Measurements from ENCODE around the gene KIF21B.
"Not testable (repeated sequence)": the region's sequence is repeated elsewhere in the genome, so short reads cannot be mapped to it uniquely, and the experiment has no call there.

The KIF21B gene

DNA sequence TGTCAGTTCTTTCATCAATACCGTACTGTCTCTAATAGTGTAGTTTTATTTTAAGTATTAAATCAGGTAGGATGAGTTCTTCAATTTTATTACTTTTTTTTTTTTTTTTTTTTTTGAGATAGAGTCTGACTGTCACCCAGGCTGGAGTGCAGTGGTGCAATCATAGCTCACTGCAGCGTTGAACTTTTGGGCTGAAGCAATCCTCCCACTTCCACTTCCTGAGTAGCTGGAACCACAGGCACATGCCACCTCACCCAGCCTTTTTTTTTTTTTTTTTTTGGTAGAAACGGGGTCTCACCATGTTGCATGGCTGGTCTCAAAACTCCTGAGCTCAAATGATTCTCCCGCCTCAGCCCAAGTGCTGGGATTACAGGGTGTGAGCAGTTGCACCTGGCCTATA is 84.6 kb downstream of the KIF21B start:
- DNase-seq (ENCODE audit: low spot score), result peak; percentile 4

DNA sequence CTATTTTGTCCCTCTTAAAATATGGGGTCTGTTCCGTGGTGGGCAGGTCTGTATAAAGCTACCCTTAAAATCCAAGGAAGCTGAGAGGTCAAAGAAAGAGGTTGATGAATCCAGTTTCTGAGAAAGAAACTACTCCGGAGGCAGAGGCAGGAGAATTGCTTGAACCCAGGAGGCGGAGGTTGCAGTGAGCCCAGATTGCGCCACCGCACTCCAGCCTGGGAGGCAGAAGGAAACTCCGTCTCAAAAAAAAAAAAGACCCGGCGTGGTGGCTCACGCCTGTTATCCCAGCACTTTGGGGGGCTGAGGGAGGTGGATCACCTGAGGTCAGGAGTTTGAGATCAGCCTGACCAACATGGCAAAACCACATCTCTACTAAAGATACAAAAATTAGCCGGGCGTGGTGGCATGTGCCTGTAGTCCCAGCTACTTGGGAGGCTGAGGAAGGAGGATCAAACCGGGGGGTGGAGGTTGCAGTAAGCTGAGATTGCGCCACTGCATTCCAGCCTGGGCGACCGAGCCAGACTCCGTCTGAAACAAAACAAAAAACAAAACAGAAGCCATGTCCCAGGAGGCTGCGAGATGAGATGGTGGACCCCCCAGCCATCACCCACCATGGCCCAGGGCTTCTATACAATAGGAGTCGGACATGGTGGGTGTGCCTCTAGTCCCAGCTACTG is 88.1 kb downstream of the KIF21B start:
- DNase-seq (ENCODE audit: low spot score), result not testable (repeated sequence)

DNA sequence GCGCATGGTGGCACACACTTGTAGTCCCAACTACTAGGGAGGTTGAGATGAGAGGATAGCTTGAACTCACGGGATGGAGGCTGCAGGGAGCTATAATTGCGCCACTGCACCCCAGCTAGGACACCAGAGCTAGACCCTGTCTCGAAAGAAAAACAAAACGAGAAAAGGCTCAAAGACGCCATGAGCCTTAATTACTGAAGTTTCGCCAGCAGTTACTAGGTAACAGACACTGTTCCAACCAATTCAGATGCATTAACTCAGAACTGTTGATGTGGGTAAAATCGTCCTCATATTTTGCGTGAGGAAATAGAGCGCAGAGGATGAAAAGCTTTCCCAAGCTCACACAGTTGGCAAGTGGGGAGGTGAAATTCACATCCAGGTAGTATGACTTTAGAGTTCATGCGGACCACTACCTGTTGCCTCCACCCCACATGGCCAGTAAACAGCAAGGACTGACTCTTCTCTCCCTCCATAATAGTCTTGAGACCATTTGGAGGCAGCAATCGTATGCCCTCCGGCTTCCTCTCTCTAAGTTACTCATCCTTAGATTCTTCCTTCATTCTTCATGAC is 88.8 kb downstream of the KIF21B start:
- DNase-seq (ENCODE audit: low spot score), result no peak

DNA sequence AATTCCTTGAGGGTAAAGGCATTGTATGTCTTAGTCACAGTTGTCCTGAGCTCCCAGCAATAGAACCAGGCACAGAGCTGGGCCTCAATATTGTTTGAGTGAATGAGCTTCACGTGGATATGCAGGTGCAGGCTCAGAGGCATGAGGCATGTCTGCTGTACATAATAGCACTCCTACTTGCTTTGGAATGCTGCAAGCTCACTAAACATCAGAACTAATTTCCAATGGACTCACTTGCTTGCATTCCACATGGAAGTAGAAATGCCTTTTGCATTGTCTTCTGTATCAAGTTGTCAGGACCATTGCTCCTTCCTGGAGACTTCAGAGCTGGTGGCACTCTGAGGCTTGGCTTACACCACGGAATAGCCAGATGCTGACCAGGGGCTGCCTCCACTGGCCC is 91.7 kb downstream of the KIF21B start:
- DNase-seq (ENCODE audit: low spot score), result no peak

DNA sequence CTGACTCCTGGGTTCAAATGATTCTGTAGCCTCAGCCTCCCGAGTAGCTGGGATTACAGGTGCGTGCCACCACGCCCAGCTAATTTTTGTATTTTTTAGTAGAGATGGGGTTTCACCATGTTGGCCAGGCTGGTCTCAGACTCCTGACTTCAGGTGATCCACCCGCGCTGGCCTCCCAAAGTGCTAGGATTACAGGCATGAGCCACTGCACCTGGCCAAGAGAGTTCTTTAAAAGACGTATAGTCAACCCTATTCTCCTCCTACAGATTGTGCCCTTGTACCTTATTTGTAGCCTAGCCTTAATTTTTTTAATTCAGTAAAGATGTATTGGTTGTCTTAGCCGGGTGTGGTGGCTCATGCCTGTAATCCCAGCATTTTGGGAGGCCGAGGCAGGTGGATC is 93.2 kb downstream of the KIF21B start:
- not testable (repeated sequence) for DNase-seq (ENCODE audit: low spot score)

DNA sequence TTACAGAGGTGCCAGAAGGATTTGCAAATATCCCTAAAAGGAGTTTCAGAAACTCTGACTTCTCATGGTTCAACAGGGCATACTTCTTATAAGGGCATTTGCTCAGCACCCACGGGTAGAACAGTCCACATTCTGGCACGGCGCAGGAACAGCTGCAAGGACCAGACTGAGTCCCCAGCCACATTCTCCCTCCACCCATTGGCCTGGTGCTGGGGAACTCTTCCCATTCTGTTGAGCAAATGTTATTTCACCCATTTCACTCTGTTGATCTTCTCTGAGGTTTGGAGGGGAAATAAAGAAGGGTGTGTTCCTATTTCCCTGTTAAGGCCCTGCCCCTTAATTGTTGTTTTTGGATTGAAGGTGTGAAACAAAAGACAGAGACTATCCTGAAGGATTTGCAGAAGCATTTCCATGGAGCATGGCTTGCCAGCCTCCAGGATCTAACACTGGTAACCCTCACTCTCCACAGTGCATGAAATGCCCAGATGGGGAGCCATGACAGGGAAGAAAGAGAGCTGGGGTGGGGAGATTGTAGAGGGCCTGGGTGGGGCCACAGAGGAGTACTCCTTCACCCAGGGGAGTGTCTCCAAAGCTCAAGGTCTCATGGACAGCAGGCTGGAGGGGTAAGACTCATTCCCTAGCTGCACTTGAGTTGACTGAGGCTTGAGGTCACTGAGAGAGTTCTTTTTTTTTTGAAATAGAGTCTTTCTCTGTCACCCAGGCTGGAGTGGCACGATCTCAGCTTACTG is 93.8 kb downstream of the KIF21B start:
- no peak for DNase-seq (ENCODE audit: low spot score)

DNA sequence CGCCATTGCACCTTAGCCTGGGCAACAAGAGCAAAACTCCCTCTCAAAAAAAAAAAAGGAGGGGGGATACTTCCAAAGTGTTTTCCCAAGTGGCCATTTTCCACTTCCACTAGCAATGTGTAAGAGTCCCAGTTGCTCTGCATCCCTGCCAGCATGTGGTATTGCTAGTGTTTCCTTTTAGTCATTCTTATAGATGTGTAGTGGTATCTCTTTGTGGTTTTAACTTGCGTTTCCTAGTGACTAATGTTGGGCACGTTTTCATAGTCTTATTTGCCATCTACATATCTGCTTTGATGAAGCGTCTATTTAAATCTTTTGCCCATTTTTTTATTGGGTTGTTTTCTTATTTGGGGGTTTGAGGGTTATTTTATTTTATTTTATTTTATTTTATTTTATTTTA is 97.7 kb downstream of the KIF21B start:
- peak; percentile 7 for DNase-seq (ENCODE audit: low spot score)

DNA sequence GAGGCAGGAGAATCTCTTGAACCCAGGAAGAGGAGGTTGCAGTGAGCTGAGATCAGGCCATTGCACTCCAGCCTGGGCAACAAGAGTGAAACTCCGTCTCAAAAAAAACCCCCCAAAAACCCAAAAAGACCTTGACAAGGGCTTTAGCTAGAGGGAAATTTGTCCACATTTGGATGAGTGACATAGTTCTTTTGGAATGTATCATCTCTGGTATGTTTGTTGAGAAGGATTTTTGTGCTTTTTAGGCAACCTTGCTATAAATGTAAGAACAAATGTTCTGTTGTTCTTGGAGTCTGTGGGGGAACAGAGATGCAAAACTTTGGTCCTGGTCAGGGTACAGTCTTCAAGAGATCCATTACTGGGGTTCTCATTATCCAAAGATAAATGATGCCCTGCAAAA is 99.9 kb downstream of the KIF21B start:
- DNase-seq (ENCODE audit: low spot score), result no peak

DNA sequence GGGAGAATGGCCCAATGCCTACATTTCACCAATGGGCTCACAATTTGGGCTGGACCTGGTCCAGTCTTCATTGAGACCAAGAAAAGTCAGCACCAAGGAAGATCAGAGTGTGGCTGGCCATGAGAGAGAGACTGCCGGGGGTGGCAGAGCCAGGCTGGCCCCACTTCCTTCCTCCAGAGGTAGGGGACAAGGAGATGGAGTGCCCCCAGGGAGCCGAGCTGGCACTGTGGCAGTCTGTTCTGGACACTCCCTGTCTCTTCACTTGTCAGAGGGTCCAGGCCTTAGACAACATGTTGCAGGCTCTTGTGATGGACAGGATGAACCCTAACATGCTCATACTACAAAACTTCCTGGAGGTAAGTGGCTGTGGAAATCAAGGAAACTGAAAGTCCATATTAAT is 101.1 kb downstream of the KIF21B start:
- no peak for DNase-seq (ENCODE audit: low spot score)

DNA sequence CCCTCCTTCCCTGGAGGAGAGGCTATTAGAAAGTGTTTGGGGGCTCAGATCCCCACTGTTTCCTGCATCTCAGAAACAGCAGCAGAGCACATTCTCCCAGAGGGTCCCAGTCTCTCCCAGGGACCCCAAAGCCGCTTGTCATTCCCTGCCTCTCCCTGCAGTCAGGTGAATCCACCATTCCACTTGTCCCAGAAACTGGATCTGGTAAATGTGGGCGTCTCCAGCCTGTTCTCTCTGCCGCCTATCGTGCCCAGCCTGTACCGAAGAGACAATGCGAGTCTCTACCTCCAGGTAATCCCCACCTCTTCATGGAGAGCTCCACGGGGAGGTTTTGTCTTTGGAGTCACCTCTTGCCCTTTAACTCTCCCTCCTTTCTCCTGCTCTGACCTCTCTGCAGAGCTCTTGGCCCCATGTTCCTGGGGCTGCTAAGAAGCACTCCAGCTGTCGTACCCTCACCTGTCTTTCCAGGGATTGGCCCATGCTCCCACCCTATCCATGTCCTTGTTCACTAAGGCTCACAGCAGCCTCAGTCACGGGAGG is 101.9 kb downstream of the KIF21B start:
- no peak for DNase-seq (ENCODE audit: low spot score)
